ENCODE measurements around the gene ASIC2. TPM values are rescaled to one million over a fixed set of nuclear protein-coding genes. Genes with fewer than 3 reads are reported as not detected.

ASIC2 gene
- total and polyA plus RNA-seq, 2 donors (not counting 3 experiments of a cell fraction or from before 2014, with no cell fraction given), result not detected

DNA sequence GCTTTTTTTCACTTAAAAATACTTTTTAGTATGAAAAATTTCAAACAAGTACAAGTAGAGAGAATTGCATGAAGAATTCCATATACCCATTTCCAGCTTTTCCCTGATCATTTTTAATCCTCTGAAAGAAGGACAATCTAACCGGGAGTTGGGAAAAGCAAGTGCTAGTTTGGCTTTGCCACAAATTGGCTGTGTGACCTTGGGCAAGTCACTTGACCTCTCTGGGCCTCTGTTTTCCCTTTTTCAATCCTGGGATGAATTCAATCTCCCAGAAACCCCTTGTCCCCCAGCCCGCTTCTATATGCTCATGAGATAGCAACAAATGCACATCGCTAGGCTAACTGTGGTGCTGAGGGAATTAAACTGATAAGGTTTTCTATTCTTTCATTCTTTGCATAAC is 49.4 kb downstream of the ASIC2 start:
- no peak for DNase-seq (ENCODE audit: low read depth, low spot score)
- intact Hi-C loops (cut with micrococcal nuclease), result no loop called here
- no peak overlapping the region for H3K27ac ChIP-seq (ENCODE audit: insufficient read depth, low read depth, low read length)
- H3K79me2 ChIP-seq (ENCODE audit: control insufficient read depth, insufficient read depth, low read length), result no peaks in the 10 kb centered on the region
- BruUV-seq (replicated peaks), result no TSS peak
- no peaks in the 10 kb centered on the region for H3K27me3 ChIP-seq (ENCODE audit: control insufficient read depth in 2 of 2, insufficient read depth in 2 of 2, low read length in 2 of 2)
- no peak overlapping the region for H3K9ac ChIP-seq (replicated peaks; ENCODE audit: extremely low read depth, insufficient read depth, low read length)
- ChIA-PET POLR2A (no interaction called here), CTCF (no interaction called here)
- no peaks in the 10 kb centered on the region for H3K9me3 ChIP-seq (replicated peaks; ENCODE audit: control insufficient read depth, insufficient read depth, low read length)
- peaks cover 3% of the 10 kb centered on the region for H3K4me1 ChIP-seq (ENCODE audit: control insufficient read depth, extremely low read depth, insufficient read depth, low read length)
- TF ChIP-seq POLR2A (IDR thresholded peaks at IDR 0.05; ENCODE audit: low read depth, low read length), result no peak
- no peak overlapping the region for H3K4me3 ChIP-seq (replicated peaks in 1 of 3; ENCODE audit: insufficient read depth in 1 of 3, low read depth in 1 of 3, low read length in 3 of 3)
- no peaks in the 10 kb centered on the region for H4K20me1 ChIP-seq (replicated peaks; ENCODE audit: control insufficient read depth, extremely low read depth, insufficient read depth, low read length)
- H3K36me3 ChIP-seq (ENCODE audit: control insufficient read depth in 2 of 2, extremely low read depth in 1 of 2, insufficient read depth in 2 of 2, low read length in 2 of 2), result no peaks in the 10 kb centered on the region
- no peak overlapping the region for H3K4me2 ChIP-seq (ENCODE audit: insufficient read depth, low read length)
- dilution Hi-C loops (cut with MboI; ENCODE audit: extremely low pct_ligation_motif_present, low sequenced_read_pairs), result no loop called here
- FAIRE-seq, result no peak
- no peaks in the 10 kb centered on the region for H3K9me1 ChIP-seq (replicated peaks; ENCODE audit: control insufficient read depth, extremely low read depth, insufficient read depth, low read length)
- H2AFZ ChIP-seq (ENCODE audit: low read depth, low read length), result no peak overlapping the region

DNA sequence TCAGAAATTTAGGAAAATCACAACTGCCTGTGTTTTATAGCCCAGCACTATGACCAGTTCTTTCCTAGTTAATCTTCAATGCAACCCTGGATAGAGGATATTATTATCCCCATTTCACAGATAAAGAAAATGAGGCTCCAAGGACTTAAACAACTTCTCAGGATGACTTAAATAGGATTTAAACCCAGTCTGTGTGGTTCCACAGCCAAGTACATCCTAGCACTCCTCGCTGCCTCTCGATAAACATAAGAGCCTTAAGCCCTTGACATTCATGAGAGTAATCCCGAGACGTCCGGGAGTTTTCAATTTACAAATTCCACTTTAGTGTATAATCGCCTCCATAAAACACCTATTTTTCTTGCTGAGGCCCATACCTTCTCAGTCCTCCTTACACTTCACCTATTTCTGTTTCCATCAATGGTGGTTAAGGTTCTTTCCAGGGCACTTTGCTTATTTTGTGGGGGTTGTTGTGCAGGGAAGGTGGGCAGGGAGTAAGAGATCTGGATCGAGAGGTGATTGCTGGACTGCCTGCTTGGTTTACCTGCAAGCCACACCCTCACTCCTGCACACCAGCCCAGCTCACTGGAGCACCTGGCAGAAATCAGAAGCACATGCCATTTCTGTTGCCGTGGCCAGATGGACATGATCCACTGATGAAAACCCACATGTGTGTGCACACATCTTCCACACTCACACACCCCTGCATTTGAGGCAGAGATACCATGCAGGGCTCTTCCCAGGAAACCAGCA is 50.5 kb downstream of the ASIC2 start:
- FAIRE-seq (no peak), DNase-seq (ENCODE audit: low read depth, low spot score) (no peak)
- H3K9me1 ChIP-seq (replicated peaks; ENCODE audit: control insufficient read depth, extremely low read depth, insufficient read depth, low read length), result no peaks in the 10 kb centered on the region
- no peak overlapping the region for H3K9ac ChIP-seq (replicated peaks; ENCODE audit: extremely low read depth, insufficient read depth, low read length)
- H3K36me3 ChIP-seq (ENCODE audit: control insufficient read depth in 2 of 2, extremely low read depth in 1 of 2, insufficient read depth in 2 of 2, low read length in 2 of 2), result no peaks in the 10 kb centered on the region
- H2AFZ ChIP-seq (ENCODE audit: low read depth, low read length), result no peak overlapping the region
- no peak overlapping the region for H3K27ac ChIP-seq (ENCODE audit: insufficient read depth, low read depth, low read length)
- peaks cover 3% of the 10 kb centered on the region for H3K4me1 ChIP-seq (ENCODE audit: control insufficient read depth, extremely low read depth, insufficient read depth, low read length)
- dilution Hi-C loops (cut with MboI; ENCODE audit: extremely low pct_ligation_motif_present, low sequenced_read_pairs), result no loop called here
- CTCF ChIA-PET, result no interaction called here
- no peaks in the 10 kb centered on the region for H4K20me1 ChIP-seq (replicated peaks; ENCODE audit: control insufficient read depth, extremely low read depth, insufficient read depth, low read length)
- H3K4me3 ChIP-seq (replicated peaks in 1 of 3; ENCODE audit: insufficient read depth in 1 of 3, low read depth in 1 of 3, low read length in 3 of 3), result no peak overlapping the region
- intact Hi-C loops (cut with micrococcal nuclease), result no loop called here
- no TSS peak for BruUV-seq (replicated peaks)
- no peak overlapping the region for H3K4me2 ChIP-seq (ENCODE audit: insufficient read depth, low read length)
- H3K27me3 ChIP-seq (ENCODE audit: control insufficient read depth in 2 of 2, insufficient read depth in 2 of 2, low read length in 2 of 2), result no peaks in the 10 kb centered on the region
- H3K9me3 ChIP-seq (replicated peaks; ENCODE audit: control insufficient read depth, insufficient read depth, low read length), result no peaks in the 10 kb centered on the region
- H3K79me2 ChIP-seq (ENCODE audit: control insufficient read depth, insufficient read depth, low read length), result no peaks in the 10 kb centered on the region
- TF ChIP-seq POLR2A (IDR thresholded peaks at IDR 0.05; ENCODE audit: low read depth, low read length) (no peak), POLR2AphosphoS5 (IDR thresholded peaks at IDR 0.05; ENCODE audit: insufficient read depth, low read depth, low read length) (no peak), MYC (IDR thresholded peaks at IDR 0.05; ENCODE audit: low read depth, low read length) (no peak), GATA2 (IDR thresholded peaks at IDR 0.05; ENCODE audit: insufficient read depth, insufficient read length, low read depth, low read length) (no peak), JUN (IDR thresholded peaks at IDR 0.05; ENCODE audit: borderline replicate concordance, insufficient read depth, insufficient read length, low read depth) (no peak), EZH2 (IDR thresholded peaks at IDR 0.05; ENCODE audit: borderline replicate concordance, low read depth, low read length, severe bottlenecking) (no peak), FOS (IDR thresholded peaks at IDR 0.05; ENCODE audit: borderline replicate concordance, insufficient read depth, low read length) (no peak)
- TF ChIP-seq, protein P1, sequence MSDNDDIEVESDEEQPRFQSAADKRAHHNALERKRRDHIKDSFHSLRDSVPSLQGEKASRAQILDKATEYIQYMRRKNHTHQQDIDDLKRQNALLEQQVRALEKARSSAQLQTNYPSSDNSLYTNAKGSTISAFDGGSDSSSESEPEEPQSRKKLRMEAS (IDR thresholded peaks at IDR 0.05; ENCODE audit: insufficient read depth, insufficient read length), result no peak
- TF ChIP-seq, protein P2, sequence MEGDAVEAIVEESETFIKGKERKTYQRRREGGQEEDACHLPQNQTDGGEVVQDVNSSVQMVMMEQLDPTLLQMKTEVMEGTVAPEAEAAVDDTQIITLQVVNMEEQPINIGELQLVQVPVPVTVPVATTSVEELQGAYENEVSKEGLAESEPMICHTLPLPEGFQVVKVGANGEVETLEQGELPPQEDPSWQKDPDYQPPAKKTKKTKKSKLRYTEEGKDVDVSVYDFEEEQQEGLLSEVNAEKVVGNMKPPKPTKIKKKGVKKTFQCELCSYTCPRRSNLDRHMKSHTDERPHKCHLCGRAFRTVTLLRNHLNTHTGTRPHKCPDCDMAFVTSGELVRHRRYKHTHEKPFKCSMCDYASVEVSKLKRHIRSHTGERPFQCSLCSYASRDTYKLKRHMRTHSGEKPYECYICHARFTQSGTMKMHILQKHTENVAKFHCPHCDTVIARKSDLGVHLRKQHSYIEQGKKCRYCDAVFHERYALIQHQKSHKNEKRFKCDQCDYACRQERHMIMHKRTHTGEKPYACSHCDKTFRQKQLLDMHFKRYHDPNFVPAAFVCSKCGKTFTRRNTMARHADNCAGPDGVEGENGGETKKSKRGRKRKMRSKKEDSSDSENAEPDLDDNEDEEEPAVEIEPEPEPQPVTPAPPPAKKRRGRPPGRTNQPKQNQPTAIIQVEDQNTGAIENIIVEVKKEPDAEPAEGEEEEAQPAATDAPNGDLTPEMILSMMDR (IDR thresholded peaks at IDR 0.05; ENCODE audit: extremely low read depth in 1 of 2, insufficient read depth in 1 of 2, low read depth in 1 of 2, low read length in 2 of 2), result no peak
- POLR2A ChIA-PET, result interaction anchor here (0.7 kb wide), 1 partner anchor 14 kb away, joined by 4 read pairs; no protein-coding TSS in a partner anchor

Data from endothelial cell of umbilical vein (primary cell).